HEK293 (cell line): Measurements from ENCODE around the gene VAV3.

Source experiments
- ATF2 ChIP-seq: fragments of 450-650 bp; formaldehyde crosslinking; IDR thresholded peaks from 2 replicates; pipeline ENCODE4 v1.5.1; 2016; ENCODE audit warnings: missing biosample characterization, missing genetic modification characterization, low read depth
- CTCF ChIP-seq: fragments of 450-650 bp; formaldehyde crosslinking; IDR thresholded peaks from 2 replicates; pipeline ENCODE4 v1.5.1; 2016; ENCODE audit warnings: missing biosample characterization, missing genetic modification characterization
- GLIS2 ChIP-seq: fragments of 450-650 bp; formaldehyde crosslinking; IDR thresholded peaks from 2 replicates; pipeline ENCODE4 v1.5.1; 2016; ENCODE audit warnings: missing biosample characterization, missing genetic modification characterization
- PRDM1 ChIP-seq: fragments of 450-650 bp; formaldehyde crosslinking; IDR thresholded peaks from 2 replicates; pipeline ENCODE4; 2016; ENCODE audit warnings: missing biosample characterization, missing genetic modification characterization
- TCF7L2 ChIP-seq: IDR thresholded peaks from 2 replicates; pipeline ENCODE4 v1.6.1; 2011; ENCODE audit warnings: low read depth, mild to moderate bottlenecking, inconsistent platforms, low read length, moderate library complexity, borderline replicate concordance
- ZNF132 ChIP-seq: fragments of 450-650 bp; formaldehyde crosslinking; IDR thresholded peaks from 2 replicates; pipeline ENCODE4 v1.5.1; 2017; ENCODE audit warnings: missing biosample characterization, missing genetic modification characterization, borderline replicate concordance
- ZNF473 ChIP-seq: fragments of 450-650 bp; formaldehyde crosslinking; IDR thresholded peaks from 2 replicates; pipeline ENCODE4 v1.5.1; 2017; ENCODE audit warnings: missing biosample characterization, missing genetic modification characterization
- ZNF510 ChIP-seq: fragments of 450-650 bp; formaldehyde crosslinking; IDR thresholded peaks from 2 replicates; pipeline ENCODE4 v1.5.1; 2018; ENCODE audit warnings: mild to moderate bottlenecking, missing genetic modification characterization, missing biosample characterization; ENCODE audit not compliant: insufficient replicate concordance
- ZNF548 ChIP-seq: fragments of 450-650 bp; formaldehyde crosslinking; IDR thresholded peaks from 2 replicates; pipeline ENCODE4 v1.5.1; 2016; ENCODE audit warnings: missing biosample characterization, missing genetic modification characterization
- ZNF660 ChIP-seq: fragments of 450-650 bp; IDR thresholded peaks from 2 replicates; pipeline ENCODE4 v1.5.1; 2018; ENCODE audit warnings: missing biosample characterization, mild to moderate bottlenecking, missing genetic modification characterization

- TF ChIP-seq CTCF (tag by site-specific recombination) (no peak), GLIS2 (tag by site-specific recombination) (no peak), ZNF660 (tag by site-specific recombination) (no peak), ZNF510 (tag by site-specific recombination) (no peak), ZNF473 (tag by site-specific recombination) (no peak), ZNF132 (tag by site-specific recombination) (no peak), ZNF548 (no peak), ATF2 (no peak), TCF7L2 (no peak), PRDM1 (no peak)
These were observed 370.4 kb downstream of the VAV3 start for GRCh38 chr1:107594536-107594935.
